T-helper 1 cell (primary cell): ENCODE measurements around the gene GCHFR.

Experiments
- DNase-seq, 5 donors: peaks; one replicate each; pipeline ENCODE4 v3.0.0-alpha.2; 2012 to 2020
- total RNA-seq, 4 donors: gene quantifications; one replicate each; lab custom pipeline; 2026; lab: John Stamatoyannopoulos, UW

The GCHFR gene
- 7.6 to 9.8 (median 8.5) reads per million in 4 donors for total RNA-seq

DNA sequence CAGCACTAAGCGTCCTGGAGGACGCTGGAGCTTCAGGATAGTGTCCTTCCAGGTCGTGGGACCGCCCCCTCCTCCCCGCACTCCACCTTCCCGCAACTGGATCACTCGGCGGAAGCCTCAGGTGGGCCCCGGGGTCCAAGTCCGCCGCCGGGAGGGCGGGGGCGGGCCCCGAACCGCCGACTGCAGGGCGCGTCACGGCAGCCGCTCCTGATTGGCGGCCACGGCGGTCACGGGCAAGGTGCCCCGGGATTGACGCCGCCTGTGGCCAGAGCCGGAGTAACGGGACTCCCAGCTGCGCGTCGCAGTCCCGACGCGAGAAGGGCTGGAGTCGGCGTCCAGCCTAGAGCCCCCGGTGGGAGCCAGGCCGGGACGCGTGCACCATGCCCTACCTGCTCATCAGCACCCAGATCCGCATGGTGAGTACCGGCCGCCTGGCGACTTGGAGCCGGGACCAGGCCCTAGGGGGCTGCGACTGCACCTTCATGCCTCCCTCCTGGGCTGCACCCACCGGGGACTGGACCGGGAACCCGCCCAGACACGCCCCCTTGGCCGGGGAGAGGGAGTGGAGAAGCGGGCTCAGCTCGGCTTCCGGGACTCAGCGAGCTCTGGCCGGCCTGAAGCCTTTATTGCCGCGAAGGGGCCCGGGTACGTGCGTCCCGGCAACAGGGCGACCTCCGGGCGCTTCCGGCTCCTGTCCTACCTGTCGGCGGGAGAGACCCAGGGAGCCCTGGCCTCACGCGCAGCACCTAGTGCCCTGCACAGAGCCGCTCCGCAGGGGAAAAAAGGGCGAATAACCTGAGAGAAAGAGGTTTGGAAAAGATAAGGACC lies at the start of gene GCHFR:
Gene GCHFR (plus strand): TSS at position 268 of the 828 bp plus-strand sequence. CDS start 113 bp downstream, at position 381.
- DNase-seq = peak; percentile 58 to 78 (median 65)

DNA sequence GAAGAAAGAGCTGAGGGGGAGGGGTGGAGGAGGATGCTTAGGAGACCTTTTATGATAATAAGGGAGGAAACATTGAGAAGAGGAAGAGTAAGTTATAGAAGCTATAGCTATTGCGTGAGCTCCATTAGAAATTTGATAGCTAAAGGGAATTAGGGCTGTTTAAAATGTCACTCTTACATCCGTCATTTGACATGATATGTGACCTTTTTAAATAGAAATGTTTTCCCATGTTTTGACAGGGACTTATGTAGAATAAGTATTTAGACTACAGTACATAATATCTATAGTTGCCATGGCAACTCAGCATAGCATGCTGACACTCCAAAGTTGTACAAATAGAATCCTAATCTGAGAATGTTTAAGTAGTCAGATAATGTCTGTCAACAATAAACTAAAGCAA lies 49.7 kb upstream of the GCHFR start:
- DNase-seq = no peak

DNA sequence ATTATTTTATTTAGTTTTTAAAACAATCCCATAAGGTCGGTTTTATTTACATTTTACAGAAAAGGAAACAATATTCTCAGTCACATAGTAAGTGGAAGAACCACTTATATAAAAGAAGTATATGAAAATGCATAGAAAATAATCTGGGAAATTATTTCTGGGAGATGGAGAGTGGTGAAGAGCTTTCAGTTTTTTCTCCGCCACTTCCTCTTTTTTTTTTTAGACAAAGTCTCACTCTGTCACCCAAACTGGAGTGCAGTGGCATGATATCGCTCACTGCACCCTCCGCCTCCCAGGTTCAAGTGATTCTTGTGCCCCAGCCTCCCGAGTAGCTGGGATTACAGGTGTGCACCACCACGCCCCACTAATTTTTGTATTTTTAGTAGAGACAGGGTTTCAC lies 47.7 kb upstream of the GCHFR start:
- no peak for DNase-seq

DNA sequence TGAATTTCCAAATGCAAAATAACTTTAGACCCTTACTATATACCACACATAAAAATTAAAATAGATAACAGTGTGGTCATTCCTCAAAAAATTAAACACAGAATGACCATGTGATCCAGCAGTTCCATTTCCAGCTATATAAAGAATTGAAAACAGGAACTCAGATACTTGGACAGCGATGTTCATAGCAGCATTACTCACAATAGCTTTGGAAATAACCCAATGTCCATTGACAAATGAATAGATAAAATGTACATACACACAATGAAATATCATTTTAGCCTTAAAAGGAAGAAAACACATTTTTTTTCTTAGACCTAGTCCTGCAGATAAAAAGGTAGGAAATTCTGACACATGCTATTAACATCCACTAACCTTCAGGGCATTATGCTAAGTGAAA lies 42.2 kb upstream of the GCHFR start:
- DNase-seq = no peak

DNA sequence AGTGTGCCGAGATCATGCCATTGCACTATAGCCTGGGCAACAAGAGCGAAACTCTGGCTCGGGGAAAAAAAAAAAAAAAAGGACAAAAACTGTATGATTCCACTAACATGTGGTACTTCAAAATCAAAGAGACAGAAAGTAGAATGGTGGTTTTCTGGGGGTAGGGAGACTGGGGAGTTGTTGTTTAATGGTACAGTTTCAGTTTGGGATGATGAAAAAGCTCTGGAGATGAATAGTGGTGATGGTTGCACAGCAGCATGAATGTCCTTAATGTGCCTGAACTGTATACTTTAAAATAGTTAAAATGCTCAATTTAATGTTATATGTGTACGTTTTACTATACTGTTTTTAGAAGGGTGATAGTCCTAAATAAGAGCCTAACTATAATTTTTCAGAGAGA lies 41.5 kb upstream of the GCHFR start:
- no peak for DNase-seq

DNA sequence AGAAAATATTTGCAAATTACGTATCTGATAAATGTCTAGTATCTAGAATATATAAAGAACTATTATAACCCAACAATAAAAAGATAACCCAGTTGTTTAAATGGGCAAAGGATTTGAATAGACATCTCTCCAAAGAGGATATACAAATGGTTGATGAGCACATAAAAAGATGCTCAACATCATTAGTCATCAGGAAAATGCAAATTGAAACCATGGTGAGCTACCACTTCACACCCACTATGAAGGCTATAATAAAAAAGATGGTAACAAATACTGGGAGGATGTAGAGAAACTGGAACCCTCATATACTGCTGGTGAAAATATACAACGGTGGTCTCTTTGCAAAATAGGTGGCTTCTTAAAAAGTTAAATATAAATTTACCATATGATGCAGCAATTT lies 40.9 kb upstream of the GCHFR start:
- DNase-seq = no peak

DNA sequence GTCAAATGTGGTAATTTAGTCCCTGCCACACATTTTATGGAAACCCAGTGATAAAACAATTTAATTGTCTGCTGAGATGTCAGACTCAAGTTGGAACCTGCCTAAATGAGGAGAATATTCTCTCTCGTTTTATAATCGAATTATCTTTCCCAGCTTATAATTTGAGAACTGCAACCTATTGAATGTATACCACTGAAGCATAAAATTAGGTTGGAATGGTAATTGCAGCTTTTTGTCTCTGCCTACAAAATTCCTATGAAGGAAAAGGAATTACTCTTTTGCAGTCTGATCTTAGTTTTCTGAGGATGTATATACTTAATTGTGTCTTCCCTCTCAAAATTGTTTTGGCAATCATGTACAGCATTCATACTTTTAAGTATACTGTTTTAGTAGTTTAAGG lies 39.9 kb upstream of the GCHFR start:
- DNase-seq = no peak

DNA sequence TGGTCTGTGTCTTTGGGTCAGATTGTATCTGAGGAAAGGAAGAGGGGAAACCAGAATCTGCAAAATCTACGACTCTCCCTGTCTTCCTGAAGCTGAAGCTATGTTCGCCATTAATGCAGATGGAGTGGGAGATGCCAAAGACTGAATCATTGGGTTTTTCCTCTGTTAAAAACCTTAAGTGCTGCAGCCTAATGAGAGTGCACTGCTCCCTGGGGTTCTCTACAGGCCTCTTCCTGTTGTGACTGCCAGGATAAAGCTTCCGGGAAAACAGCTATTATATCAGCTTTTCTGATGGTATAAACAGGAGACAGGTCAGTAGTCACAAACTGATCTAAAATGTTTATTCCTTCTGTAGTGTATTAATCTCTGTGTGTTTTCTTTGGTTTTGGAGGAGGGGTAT lies 32.8 kb upstream of the GCHFR start:
- no peak for DNase-seq

DNA sequence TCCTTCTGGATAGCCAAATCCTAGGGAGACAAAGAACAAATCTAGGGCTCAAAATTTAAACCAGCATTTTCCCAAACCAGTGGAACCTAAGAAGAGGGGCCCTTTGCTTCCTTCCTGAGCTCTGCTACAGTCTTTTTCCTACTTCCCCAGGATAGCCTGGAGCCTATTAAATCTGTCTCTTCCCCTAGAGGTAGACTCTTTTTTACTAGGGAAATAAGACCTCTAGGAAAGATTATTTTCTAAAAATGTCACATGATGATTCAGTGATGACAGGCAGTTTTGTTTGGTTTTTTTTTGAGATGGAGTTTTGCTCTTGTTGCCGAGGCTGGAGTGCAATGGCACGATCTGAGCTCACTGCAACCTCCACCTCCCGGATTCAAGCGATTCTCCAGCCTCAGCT lies 27.3 kb upstream of the GCHFR start:
- DNase-seq = no peak

DNA sequence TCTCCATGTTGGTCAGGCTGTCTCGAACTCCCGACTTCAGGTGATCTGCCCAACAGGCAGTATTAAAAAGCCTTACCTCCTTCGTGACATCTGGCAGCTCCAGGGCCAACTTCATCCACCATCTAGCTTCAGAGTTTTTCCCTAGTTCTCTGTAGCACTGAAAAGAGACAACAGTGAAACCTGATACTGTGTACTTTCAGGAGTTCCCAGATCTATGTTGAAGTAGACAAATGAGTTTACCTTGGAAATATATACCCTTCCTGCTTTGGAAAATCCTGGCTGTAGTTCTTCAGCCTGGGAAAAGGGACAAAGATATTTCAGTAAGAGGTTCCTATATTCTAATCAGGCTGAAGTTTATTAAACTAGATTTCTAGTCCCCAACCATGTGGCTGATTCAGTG lies 26.8 kb upstream of the GCHFR start:
- no peak for DNase-seq

DNA sequence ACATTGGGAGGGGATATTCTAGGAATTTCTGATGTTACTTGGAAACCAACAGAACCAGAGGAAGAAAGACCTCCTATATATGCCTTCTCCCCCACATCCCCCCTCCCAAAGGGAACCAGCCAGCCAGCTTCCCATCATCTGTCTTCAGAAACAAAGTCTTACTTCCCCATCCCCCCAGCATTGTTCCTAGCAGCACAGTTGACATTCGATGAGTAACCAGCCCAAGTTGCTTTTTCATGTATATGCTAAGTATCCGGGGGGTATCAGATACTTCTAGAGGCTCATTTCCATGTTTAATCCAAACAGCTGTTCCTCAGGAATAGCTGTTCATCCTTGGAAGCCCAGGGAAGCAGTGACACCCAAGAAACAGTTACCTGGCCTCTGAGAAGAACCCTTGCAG lies 24.8 kb upstream of the GCHFR start:
- no peak for DNase-seq

DNA sequence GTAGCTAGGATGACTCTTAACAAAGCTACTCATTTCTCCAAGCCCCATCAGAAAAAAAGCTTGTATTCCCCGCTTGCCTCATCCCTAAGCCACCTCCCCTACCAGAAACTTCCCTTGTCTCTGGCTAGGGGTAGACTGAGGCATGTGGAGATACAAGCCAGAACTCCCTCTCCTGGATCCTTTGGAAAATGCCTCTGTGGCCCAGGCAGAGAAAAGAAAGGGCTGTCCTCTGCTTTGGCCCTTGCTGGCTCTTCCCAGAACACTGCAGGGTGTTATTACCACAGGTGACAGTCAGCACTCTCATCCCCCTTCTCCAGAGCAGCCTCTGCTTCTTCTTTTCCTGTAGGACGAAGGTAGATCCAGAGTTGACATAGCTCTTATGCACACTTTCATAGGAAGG lies 24.0 kb upstream of the GCHFR start:
- DNase-seq = no peak

DNA sequence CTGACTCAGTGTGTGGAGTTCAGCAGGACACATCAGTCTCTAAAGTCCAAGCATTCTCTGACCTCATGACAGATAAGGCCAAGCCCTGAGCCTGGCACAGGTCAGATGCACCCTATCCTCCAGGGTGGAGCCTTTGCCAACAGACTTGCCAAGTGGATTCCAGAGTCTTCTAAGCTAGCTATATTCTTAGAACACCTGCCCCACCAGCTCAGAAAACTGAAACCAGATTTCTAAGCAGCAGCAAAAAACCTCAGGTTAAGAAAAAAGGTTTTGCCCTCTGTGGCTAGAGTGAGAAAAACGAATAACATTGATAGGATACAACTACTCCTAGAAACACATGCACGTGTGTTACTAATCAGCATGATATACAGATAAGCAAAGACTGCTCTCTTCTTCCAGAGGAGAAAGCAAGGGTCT lies 20.4 kb upstream of the GCHFR start:
- DNase-seq = no peak

DNA sequence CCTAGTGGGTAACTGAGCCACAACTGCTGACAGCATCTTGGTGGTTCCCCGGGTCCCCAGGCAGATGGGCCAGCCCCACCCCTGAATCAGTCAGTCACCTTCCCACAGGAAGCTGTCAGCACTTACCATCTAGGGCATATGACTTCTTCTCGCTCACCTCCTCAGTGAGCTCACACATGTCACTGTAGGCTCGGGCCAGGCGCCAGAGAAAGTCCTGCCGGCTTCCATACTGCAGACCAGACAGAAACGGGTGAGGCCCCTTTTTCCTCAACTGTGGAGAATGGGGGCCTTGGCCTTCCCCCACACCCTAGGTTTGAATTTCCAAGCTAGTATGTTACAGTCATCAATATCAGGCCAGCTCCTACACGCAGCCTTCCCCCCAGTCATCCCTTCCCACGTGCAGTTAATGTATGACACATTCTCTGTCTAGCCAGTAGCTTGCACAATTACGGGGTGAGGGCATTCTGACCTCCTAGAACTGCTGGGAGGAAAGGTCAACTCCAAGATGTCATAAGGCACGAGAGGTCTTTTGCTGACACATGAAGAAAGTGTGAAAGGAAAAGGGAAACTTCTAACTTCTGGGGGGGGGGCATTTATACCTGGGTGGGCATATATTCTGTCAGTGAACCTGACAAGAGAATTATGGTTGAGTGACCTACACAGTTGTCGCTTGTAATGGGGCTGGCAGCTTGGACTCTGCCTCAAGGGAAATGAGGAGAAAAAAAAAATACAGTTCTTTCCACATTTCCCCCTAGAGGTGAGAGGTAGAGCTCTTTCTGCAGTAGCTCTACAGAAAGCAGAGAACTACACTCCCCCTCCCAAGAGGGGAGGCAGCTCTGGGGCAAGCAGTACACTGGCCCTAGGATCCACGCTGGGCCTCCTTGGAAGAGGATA lies 19.7 kb upstream of the GCHFR start:
- DNase-seq = peak; percentile 47 to 79 (median 61)

DNA sequence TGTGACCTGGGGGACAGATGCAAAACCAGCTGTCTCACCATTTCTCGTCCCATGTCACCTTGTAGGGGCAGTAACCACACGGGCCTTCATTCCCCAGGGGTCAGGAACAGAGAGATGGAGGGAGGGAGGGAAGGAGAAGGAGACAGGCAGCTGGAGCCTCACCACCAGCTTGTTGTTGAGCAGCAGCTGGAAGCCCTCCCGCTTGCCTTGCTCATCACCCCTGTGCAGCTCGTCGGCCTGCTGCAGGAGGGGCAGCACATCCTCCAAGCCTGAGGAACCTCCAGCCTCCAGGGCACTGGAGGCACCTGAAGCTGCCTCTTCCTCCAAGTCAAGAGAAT lies 19.1 kb upstream of the GCHFR start:
- no peak for DNase-seq

DNA sequence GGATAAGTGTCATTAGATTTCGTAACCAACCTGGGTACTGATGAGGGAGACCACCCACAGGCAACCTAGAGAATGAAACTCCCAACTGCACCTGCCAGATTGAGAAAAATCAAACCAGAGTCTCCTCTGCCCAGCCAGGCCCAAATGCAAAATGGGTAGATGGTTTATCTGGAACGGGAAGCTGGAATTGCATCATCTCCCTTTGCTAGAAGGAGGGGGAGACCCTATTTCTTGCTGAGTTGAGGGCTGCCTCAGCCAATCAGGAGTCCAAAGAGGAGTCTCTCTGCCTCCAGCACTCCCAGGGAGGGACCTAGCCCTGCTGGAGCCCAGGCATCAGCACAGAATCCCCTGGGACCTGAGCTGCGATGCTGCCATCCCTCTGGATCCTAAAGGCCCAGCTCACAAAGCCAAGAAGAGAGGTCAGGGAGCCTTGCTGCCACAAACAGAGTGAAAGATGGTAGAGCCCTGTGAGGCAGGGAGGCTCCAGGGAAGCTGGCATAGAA lies 16.9 kb upstream of the GCHFR start:
- DNase-seq = no peak

DNA sequence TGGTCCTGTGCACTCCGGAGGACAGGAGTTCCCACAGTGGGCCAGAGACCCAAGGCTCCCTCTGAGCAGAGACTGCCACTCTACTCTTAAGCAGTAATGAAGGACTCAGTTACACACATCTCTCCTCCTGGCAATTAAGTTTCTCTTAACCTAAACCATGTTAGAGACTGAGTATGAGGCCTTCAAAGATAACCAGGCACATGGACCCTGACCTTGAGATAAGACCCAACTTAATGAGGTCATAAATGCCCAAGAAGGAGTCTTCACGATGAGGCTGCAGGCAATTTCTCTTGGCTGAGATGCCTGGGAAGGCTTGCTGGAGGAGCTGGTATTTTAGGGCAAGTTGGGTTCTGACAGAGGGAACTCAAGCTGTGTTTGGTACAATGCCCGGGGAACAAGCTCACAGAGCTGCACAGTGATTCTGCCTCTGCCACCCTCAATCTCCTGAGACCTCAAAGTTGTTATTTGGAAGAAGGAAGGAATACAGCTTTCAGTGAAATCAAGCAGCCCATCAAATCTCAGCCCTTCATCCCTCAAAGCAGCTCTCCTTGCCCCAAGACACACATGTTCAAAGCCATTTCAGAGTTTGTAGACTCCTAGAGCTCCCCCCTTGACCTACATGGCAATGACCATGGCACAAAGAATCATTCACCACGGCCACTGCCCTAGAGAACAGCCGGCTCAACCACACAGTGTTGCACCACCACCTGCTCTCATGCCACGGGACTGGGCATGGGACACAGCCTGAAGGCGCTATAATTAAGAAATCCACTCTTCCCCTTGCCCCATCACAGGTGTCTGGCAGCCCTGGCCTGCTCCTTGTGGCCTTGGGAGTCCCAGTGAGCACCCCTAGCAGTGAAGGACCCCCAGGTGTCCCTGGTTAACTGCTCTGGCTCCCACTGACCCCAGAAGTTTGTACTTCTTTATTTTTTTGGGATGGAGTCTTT lies 15.9 kb upstream of the GCHFR start:
- no peak for DNase-seq

DNA sequence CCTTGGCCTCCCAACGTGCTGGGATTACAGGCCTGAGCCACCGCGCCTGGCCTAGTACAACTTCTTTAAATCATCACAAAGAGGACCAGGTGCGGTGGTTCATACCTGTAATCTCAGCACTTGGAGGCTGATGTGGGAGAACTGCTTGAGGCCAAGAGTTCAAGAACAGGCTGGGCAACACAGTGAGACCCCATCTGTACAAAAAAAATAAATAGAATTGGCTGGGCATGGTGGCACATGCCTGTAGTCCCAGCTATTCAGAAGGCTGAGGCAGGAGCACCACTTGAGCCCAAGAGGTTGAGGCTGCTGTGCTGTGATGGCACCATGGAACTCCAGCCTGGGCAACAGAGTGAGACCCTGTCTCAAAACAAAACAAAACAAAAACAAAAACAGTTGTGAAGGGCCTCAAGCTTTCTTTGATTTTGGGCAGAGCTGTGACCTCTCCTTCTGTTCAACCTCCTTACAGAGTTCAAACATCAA lies 14.7 kb upstream of the GCHFR start:
- no peak for DNase-seq

DNA sequence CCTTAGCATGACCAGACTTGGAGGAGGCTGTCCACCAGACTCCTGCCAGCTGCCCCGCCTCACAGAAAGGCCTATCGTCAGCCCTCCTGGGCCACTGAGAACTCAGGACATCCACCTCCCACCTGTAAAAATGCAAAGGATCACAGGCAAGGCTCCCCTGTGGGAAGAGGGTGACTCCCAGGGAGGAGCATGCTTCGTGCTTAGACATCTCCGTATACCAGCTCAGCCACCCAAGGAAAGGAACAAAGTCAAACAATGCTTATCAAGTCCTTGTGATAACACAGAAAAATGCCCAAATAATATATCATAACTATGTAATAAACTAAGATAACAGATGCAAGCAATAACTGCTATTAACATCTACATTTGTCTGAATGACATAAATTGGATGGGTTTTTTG lies 13.0 kb upstream of the GCHFR start:
- DNase-seq = no peak

DNA sequence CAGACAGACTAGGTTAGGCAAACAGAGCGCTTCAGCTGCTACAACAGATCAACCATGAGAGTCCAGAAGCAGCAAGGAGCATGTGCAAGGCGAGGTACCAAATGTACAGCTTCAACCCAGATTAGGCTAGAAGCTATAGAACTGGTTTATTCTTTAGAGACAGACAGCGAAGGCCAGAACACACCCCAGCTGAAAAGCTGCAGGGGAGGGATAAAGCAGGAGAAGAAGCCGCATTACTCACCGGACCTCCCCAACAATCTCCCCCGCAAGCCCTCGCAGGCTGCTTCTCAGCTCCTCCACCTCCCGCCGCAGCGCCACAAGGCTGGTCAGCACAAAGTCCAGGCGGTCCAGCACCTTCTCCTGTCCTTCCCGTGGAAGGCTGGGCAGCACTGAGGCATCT lies 12.1 kb upstream of the GCHFR start:
- DNase-seq = no peak

DNA sequence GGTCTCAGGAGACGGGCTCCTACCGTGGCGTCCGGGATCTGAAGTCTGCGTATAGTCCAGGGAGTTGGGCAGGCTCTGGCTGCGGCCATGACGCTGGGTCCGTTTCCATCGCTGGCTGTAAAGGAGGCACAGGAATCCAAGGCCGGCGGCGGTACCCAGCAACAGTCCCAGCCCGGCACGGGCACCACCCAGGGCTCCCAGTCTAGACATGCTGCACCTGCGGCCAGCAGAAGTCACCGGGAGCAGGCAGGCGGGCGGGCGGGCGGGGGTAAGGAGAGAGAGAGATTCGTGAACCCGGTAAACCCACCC lies 9.3 kb upstream of the GCHFR start:
- peak in 2 of 5 donors; percentile 20 to 31 for DNase-seq
